ENCODE data around the gene HNRNPF. TPM values are rescaled to one million over a fixed set of nuclear protein-coding genes. Genes with fewer than 3 reads are reported as not detected.

Gene HNRNPF
- total and polyA plus RNA-seq, 7 donors = 101 to 194 (median 134) TPM

GRCh38 chr10:43371418-43371817 lies 37.6 kb downstream of the HNRNPF start, which contains the start of gene FXYD4:
FXYD4 (plus strand) TSS chr10:43371636; CDS start chr10:43373747, 2,111 bp downstream.
- DNase-seq = peak; percentile 40
- Histone ChIP-seq H3K27ac (no peak within 1 kb of the TSS), H3K4me3 (no peak within 1 kb of the TSS), H3K9me3 (no peaks in the 10 kb centered on the region), H3K36me3 (no peaks in the 10 kb centered on the region), H3K4me1 (no peaks in the 10 kb centered on the region), H3K27me3 (no peaks in the 10 kb centered on the region)
- WGBS, 2 donors = 21 to 70% methylated on average over 13 of the region's 13 CpGs
- no peak for TF ChIP-seq POLR2AphosphoS5 (IDR thresholded peaks at IDR 0.05)
- no peak for TF ChIP-seq CTCF (IDR thresholded peaks at IDR 0.05)
- TF ChIP-seq POLR2A (IDR thresholded peaks at IDR 0.05) = no peak
- TF ChIP-seq EP300 (IDR thresholded peaks at IDR 0.05) = no peak
- intact Hi-C loops (cut with DNase I) = no loop called here

- Histone ChIP-seq H3K36me3 (no peaks in the 10 kb centered on the region), H3K9me3 (no peaks in the 10 kb centered on the region), H3K4me3 (no peak overlapping the region), H3K4me1 (no peaks in the 10 kb centered on the region), H3K27ac (no peak overlapping the region), H3K27me3 (no peaks in the 10 kb centered on the region)
- TF ChIP-seq POLR2A (IDR thresholded peaks at IDR 0.05) (no peak), CTCF (IDR thresholded peaks at IDR 0.05) (no peak), EP300 (IDR thresholded peaks at IDR 0.05) (no peak), POLR2AphosphoS5 (IDR thresholded peaks at IDR 0.05) (no peak)
- WGBS, 2 donors = 86 to 93% methylated on average over 9 of the region's 9 CpGs
- peak; percentile 38 for DNase-seq
- intact Hi-C loops (cut with DNase I) = no loop called here
Observed at GRCh38 chr10:43370671-43371215, 38.2 kb downstream of the HNRNPF start.

- 86 to 95% methylated on average over 4 of the region's 4 CpGs for WGBS, 2 donors
- H3K27me3 ChIP-seq = no peaks in the 10 kb centered on the region
- TF ChIP-seq POLR2A (IDR thresholded peaks at IDR 0.05) (no peak), POLR2AphosphoS5 (IDR thresholded peaks at IDR 0.05) (no peak), EP300 (IDR thresholded peaks at IDR 0.05) (no peak), CTCF (IDR thresholded peaks at IDR 0.05) (no peak)
- peak; percentile 19 for DNase-seq
- no peaks in the 10 kb centered on the region for H3K36me3 ChIP-seq
- no peak overlapping the region for H3K27ac ChIP-seq
- H3K4me1 ChIP-seq = no peaks in the 10 kb centered on the region
- intact Hi-C loops (cut with DNase I) = no loop called here
- H3K4me3 ChIP-seq = no peak overlapping the region
- H3K9me3 ChIP-seq = no peaks in the 10 kb centered on the region
Observed at GRCh38 chr10:43369921-43370320, 39.1 kb downstream of the HNRNPF start.

GRCh38 chr10:43365001-43365400 lies 44.0 kb downstream of the HNRNPF start:
- no peaks in the 10 kb centered on the region for H3K9me3 ChIP-seq
- intact Hi-C loops (cut with DNase I) = no loop called here
- H3K27ac ChIP-seq = no peak overlapping the region
- H3K4me1 ChIP-seq = peaks cover 0 to 14% (median 12%) of the 10 kb centered on the region in 4 donors
- 36 to 61% methylated on average over 3 of the region's 3 CpGs for WGBS, 2 donors
- TF ChIP-seq CTCF (IDR thresholded peaks at IDR 0.05) = no peak
- no peak for TF ChIP-seq POLR2AphosphoS5 (IDR thresholded peaks at IDR 0.05)
- TF ChIP-seq EP300 (IDR thresholded peaks at IDR 0.05) = no peak
- no peak for TF ChIP-seq POLR2A (IDR thresholded peaks at IDR 0.05)
- no peak overlapping the region for H3K4me3 ChIP-seq
- no peaks in the 10 kb centered on the region for H3K36me3 ChIP-seq
- H3K27me3 ChIP-seq = no peaks in the 10 kb centered on the region
- DNase-seq = no peak
